Activated CD4-positive, alpha-beta T cell treated with anti-CD3 and anti-CD28 coated beads for 48 hours (primary cell): ENCODE measurements around the gene GFPT2.
A peak's percentile ranks its signal among the peaks of the same experiment; 100 is the strongest.

ENCODE experiments used
- DNase-seq: peaks from one replicate; pipeline ENCODE4 v3.0.0-alpha.2; 2020

The GFPT2 gene

DNA sequence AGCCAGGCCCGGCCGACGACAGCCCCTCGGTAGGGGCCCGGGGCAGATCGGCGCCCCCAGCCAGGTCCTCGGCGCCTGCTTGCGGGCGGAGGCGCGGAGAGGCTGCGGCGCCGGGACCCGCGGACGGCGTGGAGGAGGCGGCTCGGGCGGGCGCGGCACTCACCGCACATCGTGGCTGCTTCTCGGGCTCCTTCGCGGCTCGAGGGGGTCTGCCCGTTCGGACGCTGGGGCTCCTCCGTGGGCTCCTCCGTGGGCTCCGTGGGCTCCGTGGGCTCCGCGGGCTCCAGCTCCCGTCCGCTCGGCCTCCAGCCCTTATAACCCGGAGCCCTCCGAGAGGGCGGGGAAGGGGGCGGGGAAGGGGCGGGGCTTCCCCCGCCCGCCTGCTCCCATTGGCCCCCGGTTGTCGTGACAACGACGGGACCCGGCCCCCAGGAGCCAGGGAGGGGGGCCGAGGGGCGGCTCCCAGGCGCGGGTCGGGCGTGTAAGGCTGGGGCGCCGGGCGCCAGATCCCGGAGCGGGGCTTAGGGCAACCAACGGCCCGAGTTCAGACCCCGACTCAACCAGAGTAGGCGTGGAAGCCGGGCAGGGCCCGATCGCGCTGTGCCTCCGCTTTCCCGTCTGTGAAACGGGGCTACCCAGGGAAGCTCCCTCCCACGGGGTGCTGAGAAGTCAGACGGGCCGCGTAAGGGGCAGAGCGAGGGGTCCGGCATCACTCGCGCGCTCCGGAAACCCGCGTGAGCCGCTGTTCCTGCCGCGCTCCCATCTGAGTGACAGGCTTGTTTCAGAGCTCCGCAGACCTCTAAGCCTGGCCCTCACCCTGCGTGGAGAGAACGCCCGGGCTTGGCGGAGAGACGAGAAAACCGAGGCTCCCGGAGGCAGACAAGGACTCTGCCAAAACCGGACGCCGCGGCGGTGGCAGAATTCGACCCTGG is at the start of gene GFPT2:
GFPT2 (minus strand) TSS at position 289 of the 932 bp plus-strand sequence; CDS start at position 170, 119 bp downstream.
- DNase-seq: peak; percentile 70

GRCh38 chr5:180402716-180403115 is 49.6 kb upstream of the GFPT2 start:
- no peak for DNase-seq

DNA sequence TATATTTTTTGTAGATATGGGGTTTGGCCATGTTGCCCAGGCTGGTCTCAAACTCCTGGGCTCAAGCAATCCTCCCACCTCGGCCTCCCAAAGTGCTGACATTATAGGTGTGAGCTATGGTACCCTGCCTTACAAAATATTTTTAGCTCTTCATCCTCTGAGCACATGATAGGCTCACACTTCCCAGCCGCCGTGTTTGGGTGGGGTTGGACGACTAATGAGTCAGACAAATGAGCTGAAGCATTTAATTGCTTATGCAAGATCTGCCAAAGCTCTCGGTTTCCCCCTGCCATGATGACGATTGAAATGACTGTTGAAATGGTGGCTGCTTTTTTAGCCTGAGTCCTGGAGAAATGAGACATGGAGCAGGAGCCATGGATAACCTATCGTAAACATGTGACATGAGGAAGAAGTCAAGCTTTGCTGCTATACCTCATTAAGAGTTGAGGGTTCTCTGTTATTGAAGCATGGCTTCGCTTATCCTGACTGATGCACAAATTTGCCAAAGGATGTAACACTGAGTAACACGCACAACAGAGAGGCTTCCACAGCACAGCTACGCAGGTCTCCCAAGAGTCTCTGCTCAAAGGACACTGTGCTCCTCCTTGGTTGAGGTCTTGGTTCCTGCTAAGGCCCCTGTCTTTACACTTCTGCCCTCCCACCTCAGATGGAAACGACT is 48.2 kb upstream of the GFPT2 start:
- DNase-seq: no peak

GRCh38 chr5:180400416-180400815 is 47.3 kb upstream of the GFPT2 start:
- no peak for DNase-seq

- no peak for DNase-seq
These were observed 46.5 kb upstream of the GFPT2 start for GRCh38 chr5:180399401-180400215.

- DNase-seq: no peak
These were observed 43.8 kb upstream of the GFPT2 start for GRCh38 chr5:180396926-180397325.

DNA sequence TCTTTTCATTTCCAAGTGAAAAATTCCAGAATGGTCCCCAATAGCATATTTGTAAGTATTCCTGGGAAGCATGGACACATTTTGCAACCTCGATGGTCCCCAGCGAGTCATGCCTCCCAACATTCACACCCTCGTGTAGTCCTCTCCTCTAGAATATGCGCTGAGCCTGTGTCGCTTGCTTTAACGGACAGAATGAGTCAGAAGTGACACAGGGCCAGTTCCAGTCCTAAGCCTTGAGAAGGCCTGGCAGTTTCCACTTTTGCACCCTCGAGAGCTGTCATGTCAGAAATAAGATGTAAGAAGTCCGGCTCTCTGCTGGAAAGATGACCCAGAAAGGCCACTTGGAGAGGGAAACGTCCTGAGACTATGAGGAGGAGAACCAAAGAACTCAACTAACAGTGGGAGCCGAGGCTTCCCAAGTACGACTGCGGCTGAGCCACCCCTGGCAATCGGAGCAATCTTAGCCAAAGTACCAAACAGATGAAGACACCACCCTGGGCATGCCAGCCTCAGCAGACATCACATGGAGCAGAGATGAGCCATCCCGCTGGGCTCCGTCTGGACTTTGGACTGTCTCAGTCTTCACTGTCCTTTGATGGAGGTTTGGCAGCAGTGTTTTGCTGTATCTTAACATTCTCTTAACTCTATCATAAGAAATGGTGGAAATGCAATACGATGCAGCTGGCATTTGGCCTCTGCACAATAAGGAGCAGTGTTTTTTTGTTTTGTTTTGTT is 42.6 kb upstream of the GFPT2 start:
- DNase-seq: no peak

- DNase-seq: no peak
These were observed 41.0 kb upstream of the GFPT2 start for GRCh38 chr5:180394031-180394636.

DNA sequence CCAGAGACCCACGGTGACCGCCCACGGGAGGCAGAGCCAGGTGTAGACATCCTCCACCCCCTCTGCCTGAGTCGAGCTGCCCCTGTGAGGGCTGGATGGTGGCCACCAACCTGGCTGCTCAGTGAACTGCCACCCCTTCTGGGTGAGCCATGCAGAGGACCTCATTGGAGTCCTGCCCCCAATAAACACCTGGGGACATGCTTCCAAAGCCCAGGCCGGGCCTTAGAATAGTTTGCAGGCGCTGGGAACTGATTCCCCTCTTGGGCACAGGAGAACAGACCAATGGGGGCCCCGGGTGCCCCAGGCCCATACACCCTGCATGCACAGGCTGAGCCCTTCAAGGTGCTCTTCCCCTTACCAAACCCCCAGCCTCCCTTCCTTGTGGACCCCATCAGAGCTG is 38.1 kb upstream of the GFPT2 start:
- no peak for DNase-seq

DNA sequence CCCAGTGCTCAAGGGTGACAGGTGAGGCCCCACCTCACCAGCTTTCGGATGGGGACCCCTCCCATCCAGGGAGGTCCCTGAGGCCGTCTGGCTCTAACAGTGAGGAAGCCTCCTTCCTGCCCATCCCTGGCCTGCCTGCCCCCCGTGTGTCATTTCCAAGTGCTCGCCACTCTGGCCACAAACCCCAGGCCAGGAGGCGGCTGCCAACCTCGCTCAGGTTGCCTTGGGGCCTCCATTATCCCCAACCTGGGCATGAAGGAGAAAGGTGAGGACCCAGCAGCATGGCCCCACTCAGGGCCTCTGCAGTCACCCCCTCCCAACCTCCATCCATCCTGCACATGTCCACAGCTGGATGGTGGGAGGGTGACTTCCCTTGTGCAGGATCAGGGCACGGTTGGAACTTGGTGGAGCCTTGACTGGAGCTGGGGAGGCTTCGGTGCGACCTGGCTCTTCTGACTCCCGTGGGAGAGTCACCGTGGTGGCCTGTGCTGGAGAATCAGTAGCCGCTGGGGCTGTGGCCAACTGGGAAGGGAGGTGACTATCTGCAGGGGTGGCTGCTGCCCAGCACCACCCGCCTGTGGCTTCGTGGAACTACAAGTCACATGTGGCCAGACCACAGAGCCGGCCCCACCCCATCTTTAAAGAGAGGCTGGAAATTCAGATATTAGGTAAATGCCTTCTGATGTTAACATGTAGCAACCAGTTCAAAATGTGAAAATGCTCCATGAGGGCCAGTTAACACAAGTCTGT is 37.5 kb upstream of the GFPT2 start:
- DNase-seq: no peak

DNA sequence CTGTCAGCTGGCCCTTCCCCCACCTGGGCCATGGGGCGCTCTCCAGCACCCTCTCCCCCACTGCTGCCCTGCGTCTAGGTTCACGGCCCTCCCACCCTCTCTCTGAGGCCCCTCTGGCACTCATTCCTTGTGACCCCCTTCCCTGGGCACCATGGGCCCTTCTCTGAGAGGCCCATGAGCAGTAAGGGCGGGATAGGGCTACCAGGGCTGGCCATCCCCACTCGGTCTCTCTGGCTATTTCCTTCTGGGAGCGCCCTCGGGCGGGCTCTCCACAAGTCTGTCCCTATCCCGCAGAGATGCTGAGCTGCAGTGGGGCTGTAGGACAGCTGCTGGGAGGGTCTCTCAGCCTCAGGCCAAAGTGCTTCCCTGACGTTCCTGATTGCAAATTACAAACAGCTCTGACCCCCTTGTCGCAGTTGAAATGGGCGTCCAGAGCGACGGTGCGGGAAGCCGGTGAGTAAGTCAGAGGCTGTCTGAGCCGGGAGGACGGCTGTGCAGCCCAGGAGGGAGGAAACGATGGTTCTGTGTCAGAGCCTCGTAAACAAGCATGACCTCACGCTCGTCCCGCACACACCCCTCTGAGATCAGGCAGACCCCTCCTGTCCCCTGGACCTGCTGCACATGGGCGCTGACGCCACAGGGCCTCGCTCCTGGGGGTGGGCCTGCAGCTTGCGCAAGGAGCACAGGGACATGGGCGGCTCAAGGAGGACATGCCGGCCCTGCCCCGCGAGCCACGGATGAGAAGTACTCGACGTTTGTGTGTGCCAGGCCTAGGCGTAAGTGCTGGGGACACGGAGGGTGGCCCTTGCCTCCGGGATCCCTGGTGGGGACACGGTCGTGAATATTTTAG is 36.3 kb upstream of the GFPT2 start:
- no peak for DNase-seq

GRCh38 chr5:180387798-180388197 is 34.7 kb upstream of the GFPT2 start:
- DNase-seq: no peak

GRCh38 chr5:180382926-180383325 is 29.8 kb upstream of the GFPT2 start:
- no peak for DNase-seq

- no peak for DNase-seq
These were observed 28.8 kb upstream of the GFPT2 start for GRCh38 chr5:180381851-180382480.

DNA sequence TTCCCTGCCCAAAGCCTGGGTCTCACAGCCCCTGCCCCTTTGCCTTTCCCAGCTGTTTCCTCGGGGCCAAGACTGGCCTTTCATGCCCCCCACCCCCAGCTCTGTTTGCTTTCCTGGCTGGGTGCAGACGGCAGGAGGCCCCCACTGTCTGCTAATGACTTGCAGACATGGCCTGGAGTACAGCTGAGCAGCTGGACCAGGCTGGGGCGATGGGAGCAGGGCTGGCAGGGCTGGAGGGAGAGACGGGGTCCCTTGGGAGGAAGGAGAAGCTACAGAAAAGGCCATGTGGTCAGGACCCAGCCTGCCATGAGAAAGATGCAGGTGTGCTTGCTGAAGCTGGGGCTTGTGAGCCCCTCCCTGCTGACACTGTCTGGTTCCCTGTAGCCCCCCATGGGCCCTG is 28.3 kb upstream of the GFPT2 start:
- DNase-seq: no peak

DNA sequence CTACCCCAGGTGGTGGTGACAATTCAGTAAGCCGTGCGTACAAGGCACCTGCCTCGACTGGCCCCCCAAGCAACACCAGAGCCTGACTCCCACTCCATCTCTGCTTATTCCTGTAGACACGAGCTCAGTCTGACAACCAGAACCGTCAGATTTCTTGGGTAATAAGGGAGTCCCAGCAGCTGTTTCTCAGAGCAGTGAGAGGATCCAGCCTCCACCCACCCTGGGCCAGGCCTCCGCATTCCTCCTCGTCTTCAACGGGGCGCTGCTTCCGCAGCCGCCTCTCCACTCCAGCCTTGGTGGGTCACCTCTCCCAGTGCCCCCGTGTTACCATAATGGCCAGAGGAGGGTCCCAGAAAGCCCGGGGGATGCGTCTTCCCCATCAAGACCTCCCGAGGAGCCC is 27.7 kb upstream of the GFPT2 start:
- DNase-seq: no peak

- no peak for DNase-seq
These were observed 27.3 kb upstream of the GFPT2 start for GRCh38 chr5:180380441-180380840.

- DNase-seq: no peak
These were observed 26.4 kb upstream of the GFPT2 start for GRCh38 chr5:180379355-180380070.
